Hematopoietic multipotent progenitor cell treated with erythropoietin and hydrocortisone succinate and interleukin-3 and kit ligand, for 4 days (in vitro differentiated cells): ENCODE data around the gene IL13RA2.

Source experiments
- DNase-seq: peaks from one replicate; pipeline ENCODE4 v3.0.0-alpha.2; 2015

IL13RA2 gene

GRCh38 chrX:115017455-115017854, at the start of gene IL13RA2:
TSS of gene IL13RA2 (minus strand) at chrX:115017616. CDS start at chrX:115017269, 347 bp downstream.
- no peak for DNase-seq

GRCh38 chrX:115065304-115065703, 47.9 kb upstream of the IL13RA2 start:
- no peak for DNase-seq

- no peak for DNase-seq
Observed at GRCh38 chrX:115060013-115060412, 42.6 kb upstream of the IL13RA2 start.

GRCh38 chrX:115058276-115058675, 40.9 kb upstream of the IL13RA2 start:
- DNase-seq, result no peak

- DNase-seq, result no peak
Observed at GRCh38 chrX:115054876-115055275, 37.5 kb upstream of the IL13RA2 start.

GRCh38 chrX:115053223-115053622, 35.8 kb upstream of the IL13RA2 start:
- DNase-seq, result no peak

GRCh38 chrX:115047715-115048114, 30.3 kb upstream of the IL13RA2 start:
- no peak for DNase-seq

- DNase-seq, result no peak
Observed at GRCh38 chrX:115047181-115047580, 29.8 kb upstream of the IL13RA2 start.

- no peak for DNase-seq
Observed at GRCh38 chrX:115040417-115040816, 23.0 kb upstream of the IL13RA2 start.

GRCh38 chrX:115038406-115038805, 21.0 kb upstream of the IL13RA2 start:
- DNase-seq, result no peak

GRCh38 chrX:115036029-115036428, 18.6 kb upstream of the IL13RA2 start:
- no peak for DNase-seq

- no peak for DNase-seq
Observed at GRCh38 chrX:115031989-115032388, 14.6 kb upstream of the IL13RA2 start.

- no peak for DNase-seq
Observed at GRCh38 chrX:115030625-115031024, 13.2 kb upstream of the IL13RA2 start.

GRCh38 chrX:115029869-115030570, 12.6 kb upstream of the IL13RA2 start:
- DNase-seq, result peak; percentile 18

- no peak for DNase-seq
Observed at GRCh38 chrX:115029440-115029839, 12.0 kb upstream of the IL13RA2 start.

GRCh38 chrX:115023811-115024210, 6.4 kb upstream of the IL13RA2 start:
- no peak for DNase-seq

GRCh38 chrX:115023139-115023538, 5.7 kb upstream of the IL13RA2 start:
- peak; percentile 30 for DNase-seq

GRCh38 chrX:115021121-115021520, 3.7 kb upstream of the IL13RA2 start:
- DNase-seq, result no peak

GRCh38 chrX:115018944-115019343, 1.5 kb upstream of the IL13RA2 start:
- DNase-seq, result no peak

GRCh38 chrX:115018040-115018647, 728 bp upstream of the IL13RA2 start:
- DNase-seq, result peak; percentile 24

- no peak for DNase-seq
Observed at GRCh38 chrX:115013705-115014104, 3.7 kb downstream of the IL13RA2 start.

GRCh38 chrX:115011428-115011827, 6.0 kb downstream of the IL13RA2 start:
- DNase-seq, result no peak

GRCh38 chrX:114999906-115000305, 17.5 kb downstream of the IL13RA2 start:
- no peak for DNase-seq

GRCh38 chrX:114997779-114998178, 19.6 kb downstream of the IL13RA2 start:
- DNase-seq, result no peak
